C4-2B (cell line): ENCODE measurements around the gene COL15A1.

Experiments
- ZFX ChIP-seq: fragments of 450-650 bp; IDR thresholded peaks from 2 replicates; pipeline ENCODE4 v1.6.1; 2017
- TF ChIP-seq, protein P1 (sequence below): fragments of 450-650 bp; conservative IDR thresholded peaks from 2 replicates; pipeline ENCODE4 v1.5.1; 2017; ENCODE audit warnings: mild to moderate bottlenecking

GRCh38 chr9:99008203-99008602, 64.5 kb downstream of the COL15A1 start:
- TF ChIP-seq, protein P1, sequence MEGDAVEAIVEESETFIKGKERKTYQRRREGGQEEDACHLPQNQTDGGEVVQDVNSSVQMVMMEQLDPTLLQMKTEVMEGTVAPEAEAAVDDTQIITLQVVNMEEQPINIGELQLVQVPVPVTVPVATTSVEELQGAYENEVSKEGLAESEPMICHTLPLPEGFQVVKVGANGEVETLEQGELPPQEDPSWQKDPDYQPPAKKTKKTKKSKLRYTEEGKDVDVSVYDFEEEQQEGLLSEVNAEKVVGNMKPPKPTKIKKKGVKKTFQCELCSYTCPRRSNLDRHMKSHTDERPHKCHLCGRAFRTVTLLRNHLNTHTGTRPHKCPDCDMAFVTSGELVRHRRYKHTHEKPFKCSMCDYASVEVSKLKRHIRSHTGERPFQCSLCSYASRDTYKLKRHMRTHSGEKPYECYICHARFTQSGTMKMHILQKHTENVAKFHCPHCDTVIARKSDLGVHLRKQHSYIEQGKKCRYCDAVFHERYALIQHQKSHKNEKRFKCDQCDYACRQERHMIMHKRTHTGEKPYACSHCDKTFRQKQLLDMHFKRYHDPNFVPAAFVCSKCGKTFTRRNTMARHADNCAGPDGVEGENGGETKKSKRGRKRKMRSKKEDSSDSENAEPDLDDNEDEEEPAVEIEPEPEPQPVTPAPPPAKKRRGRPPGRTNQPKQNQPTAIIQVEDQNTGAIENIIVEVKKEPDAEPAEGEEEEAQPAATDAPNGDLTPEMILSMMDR: no peak
- TF ChIP-seq ZFX: no peak
